ENCODE measurements around the gene COL16A1. TPM values are rescaled to one million over a fixed set of nuclear protein-coding genes. Genes with fewer than 3 reads are reported as not detected.

Gene COL16A1
- polyA plus RNA-seq, 3 donors, result 36.1 to 74.3 (median 66.3) TPM

DNA sequence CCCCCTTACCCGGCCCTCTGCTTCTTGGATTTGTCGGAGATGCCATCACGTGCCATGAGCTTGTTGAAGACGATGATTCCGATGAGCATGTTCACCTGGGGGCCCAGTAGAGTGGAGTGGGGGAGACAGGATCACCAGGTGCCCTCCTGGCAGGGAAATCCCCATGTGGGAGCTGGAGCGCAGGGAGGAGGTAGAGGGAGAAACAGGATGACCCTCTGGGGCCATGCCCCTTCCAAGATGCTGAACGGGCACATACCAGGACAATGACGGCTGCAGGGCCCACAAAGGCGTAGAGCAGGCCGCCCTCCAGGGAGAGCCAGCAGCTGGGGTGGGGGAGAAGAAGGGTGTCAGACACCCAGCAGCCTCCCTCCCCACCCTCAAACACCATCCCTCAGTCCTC is 31.8 kb upstream of the COL16A1 start:
- no peak for DNase-seq (ENCODE audit: extremely low read depth in 1 of 11, low read depth in 9 of 11, low spot score in 4 of 11)

GRCh38 chr1:31734582-31735107 is 30.8 kb upstream of the COL16A1 start:
- DNase-seq (ENCODE audit: extremely low read depth in 1 of 11, low read depth in 9 of 11, low spot score in 4 of 11), result no peak

DNA sequence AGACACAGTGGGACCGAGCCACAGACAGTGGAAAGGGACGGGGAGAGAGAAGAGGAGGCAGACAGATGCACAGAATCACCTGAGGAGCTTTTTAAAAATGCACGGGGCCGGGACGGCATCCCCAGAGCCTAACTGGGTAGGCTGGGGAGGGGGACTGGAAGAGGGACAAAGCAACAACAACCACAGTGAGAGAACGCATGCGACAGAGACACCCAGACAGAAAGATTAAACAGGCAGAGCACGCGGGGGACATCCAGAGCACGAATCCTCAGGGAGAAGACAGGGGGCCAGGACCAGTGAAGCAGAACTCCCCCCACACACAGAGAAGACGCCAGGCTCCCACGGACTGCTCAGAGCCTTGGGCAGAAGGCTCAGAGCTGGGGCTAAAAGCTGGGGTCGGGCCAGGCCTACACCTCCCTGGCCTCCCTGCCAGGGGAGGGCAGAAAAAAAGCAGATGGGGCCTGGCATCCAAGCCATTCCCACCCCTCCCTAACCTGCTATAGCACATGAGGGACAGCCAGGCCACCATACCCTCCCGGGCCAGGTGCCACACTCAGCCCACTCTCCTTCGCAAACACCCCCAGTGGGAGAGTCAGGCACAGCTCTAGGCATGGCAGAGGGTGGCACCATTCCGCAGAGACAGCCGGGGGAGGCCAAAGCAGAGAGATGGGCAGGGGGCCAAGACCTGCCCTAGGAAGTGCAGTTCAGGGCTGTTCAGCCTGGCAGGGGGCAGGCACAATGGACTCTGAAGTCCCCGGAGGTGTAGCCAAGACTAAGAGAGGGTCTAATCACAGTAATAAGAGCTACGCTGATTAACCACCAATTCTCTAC is 29.8 kb upstream of the COL16A1 start:
- DNase-seq (ENCODE audit: extremely low read depth in 1 of 11, low read depth in 9 of 11, low spot score in 4 of 11), result no peak

DNA sequence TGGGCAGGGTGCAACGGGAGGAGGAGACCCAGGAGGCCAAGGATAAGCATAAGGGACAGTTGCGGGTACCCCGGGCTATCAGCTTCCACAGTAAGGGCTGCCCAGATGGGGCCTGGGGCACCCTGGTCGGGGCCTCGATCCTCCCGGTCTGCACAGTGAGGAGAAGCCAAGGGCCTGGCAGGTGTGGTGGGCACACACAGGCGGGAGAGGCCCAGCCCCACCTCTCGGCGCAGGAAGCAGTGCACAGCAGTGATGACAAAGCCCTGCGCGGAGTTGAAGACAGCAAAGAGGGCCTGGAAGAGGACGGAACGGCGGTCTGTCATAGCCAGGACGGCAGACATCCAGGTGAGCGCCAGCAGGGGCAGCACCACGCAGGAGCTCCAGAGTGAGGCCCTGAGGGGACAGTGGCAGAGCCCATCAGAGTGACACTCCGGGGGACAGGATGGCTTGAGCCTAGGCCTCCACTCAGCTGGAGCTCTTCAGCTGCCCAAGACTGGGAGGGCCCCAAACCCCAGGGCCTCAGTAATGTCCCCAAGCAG is 29.0 kb upstream of the COL16A1 start:
- no peak for DNase-seq (ENCODE audit: extremely low read depth in 1 of 11, low read depth in 9 of 11, low spot score in 4 of 11)

GRCh38 chr1:31732343-31732742 is 28.5 kb upstream of the COL16A1 start:
- DNase-seq (ENCODE audit: extremely low read depth in 1 of 11, low read depth in 9 of 11, low spot score in 4 of 11), result no peak

- DNase-seq (ENCODE audit: extremely low read depth in 1 of 11, low read depth in 9 of 11, low spot score in 4 of 11), result no peak
Observed at GRCh38 chr1:31731049-31731565, 27.3 kb upstream of the COL16A1 start.

DNA sequence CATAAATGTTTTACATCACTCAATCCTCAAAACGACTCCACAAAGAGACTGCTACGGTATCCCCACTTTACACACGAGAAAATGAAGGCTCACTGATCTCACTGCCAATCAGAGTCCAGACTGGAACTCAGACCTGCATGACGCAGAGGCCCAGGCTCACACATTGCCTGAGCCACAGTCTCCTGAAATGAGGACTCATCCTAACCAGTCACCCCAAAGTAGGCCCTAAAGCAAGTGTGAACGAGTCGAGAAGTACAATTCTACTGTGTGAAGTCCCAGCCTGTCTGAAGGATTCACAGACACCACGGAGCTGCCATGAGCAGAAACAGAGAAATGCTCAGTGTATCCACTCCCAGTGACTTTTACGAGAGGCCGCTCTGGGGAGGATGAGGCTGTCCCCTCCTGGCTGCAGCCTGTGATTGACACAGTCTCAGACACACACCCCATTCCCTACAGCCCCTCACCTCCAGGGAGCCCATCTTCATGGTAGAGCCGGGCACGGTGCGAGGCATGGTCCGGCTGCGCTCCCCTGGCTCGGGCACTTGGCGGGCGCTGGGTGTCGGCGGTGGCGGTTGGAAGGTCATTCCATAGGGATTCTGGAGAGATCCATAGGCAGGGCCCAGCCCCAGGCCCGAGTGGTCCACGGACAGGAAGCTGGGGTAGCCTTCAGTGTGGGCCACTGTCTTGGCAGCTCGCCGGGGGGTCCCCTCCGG is 26.7 kb upstream of the COL16A1 start:
- DNase-seq (ENCODE audit: extremely low read depth in 1 of 11, low read depth in 9 of 11, low spot score in 4 of 11), result no peak

DNA sequence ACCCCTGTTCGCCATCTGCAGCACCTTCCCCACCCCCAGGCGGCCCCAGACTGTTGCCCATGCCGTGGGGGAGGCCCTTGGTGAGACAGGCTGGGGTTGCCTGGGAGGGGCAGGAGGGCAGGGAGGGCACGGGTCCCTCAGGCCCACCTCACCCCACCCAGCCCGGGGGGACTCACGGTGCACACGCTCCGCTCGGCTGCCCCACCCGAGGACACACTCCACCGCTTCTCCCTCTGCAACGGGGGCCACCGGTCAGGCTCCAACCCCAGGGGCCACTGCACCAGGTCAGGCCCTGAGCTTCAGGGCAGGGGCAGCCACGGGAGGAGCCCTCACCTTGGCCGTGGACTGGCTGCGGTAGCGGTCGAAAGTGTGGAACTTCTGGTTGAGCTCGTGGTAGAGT is 24.0 kb upstream of the COL16A1 start:
- DNase-seq (ENCODE audit: extremely low read depth in 1 of 11, low read depth in 9 of 11, low spot score in 4 of 11), result no peak

- DNase-seq (ENCODE audit: extremely low read depth in 1 of 11, low read depth in 9 of 11, low spot score in 4 of 11), result no peak
Observed at GRCh38 chr1:31727195-31727594, 23.4 kb upstream of the COL16A1 start.

DNA sequence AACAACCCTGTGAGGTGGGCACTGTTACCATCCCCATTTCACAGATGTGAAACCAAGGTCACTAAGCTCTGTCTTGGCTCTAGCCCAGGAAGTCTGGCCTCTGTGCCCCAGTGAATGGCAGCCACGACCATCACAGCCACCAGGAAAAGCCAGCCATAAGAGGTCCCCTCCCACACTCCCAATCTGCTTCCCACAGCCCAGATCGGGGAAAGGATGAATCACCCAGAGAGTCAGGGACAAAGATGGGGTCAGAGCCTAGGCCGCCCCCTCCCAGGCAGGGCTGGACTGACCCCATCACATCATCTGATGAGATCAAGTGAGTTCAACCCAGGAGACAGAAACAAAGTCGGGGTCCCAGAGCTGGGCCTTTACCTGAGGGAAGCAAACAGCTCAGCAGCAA is 22.9 kb upstream of the COL16A1 start:
- DNase-seq (ENCODE audit: extremely low read depth in 1 of 11, low read depth in 9 of 11, low spot score in 4 of 11), result no peak

DNA sequence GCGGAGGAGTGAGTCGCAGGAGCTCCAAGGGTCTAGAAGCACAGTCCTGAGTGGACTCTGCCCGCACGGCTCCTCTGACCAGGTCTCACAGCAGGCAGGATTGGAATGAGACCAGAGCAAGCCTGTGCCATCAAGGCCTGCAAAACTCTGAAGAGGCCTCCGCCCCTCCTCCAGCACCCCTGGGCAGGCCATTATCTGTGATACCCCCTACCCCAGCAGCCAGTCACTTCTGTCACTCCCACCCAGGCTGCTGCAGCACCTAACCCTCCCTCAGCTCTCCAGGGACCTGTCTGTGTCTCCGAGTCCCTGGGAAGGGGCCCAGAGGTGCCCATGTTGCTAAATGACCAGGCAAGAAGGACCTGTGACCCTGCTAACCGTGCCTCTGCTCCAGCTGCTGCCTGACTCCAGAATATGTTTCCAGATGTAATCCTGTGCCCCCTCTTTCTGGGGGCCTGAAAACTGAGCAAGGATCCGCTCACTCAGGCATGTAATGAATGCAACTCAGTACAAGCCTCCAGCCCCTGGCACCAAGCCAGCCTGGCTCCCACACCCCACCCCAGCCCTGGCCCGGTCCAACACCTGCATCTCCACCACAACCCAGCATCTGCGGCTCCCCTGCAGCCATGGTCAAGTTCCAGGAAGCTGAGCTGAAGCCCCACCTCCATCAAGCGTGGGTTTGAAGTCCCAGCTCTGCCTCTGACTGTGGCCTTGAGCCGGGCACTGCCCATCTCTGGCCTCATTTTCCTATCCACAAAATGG is 22.1 kb upstream of the COL16A1 start:
- DNase-seq (ENCODE audit: extremely low read depth in 1 of 11, low read depth in 9 of 11, low spot score in 4 of 11), result peak in 2 of 11 donors; percentile 28 to 53

GRCh38 chr1:31725134-31725533 is 21.3 kb upstream of the COL16A1 start:
- no peak for DNase-seq (ENCODE audit: extremely low read depth in 1 of 11, low read depth in 9 of 11, low spot score in 4 of 11)

DNA sequence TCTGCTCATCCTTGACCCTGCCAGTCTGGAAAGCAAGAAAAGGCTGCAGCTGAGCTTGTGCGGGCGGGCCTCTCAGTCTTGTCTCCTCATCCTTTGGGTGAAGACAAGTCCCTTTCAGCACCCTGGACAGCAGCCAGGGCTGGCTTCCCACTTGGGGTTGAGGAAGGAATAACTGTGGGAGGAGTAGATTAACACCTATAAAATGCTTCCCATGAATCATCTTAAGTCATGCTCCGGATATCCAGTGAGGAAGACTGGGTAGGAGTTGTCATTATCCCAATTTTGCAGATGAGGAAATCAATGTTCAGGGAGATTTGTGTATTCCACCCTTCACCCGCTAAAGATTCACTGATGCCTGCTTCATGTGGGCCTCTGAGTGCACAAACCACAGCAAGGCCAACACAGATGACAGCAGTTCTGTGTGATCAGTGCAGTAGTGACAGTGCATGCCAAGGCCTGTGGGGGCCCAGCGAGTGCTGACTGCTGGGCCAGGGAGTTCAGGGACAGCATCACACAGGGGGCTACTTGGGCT is 20.1 kb upstream of the COL16A1 start:
- peak in 8 of 11 donors; percentile 55 to 88 (median 74) for DNase-seq (ENCODE audit: extremely low read depth in 1 of 11, low read depth in 9 of 11, low spot score in 4 of 11)

DNA sequence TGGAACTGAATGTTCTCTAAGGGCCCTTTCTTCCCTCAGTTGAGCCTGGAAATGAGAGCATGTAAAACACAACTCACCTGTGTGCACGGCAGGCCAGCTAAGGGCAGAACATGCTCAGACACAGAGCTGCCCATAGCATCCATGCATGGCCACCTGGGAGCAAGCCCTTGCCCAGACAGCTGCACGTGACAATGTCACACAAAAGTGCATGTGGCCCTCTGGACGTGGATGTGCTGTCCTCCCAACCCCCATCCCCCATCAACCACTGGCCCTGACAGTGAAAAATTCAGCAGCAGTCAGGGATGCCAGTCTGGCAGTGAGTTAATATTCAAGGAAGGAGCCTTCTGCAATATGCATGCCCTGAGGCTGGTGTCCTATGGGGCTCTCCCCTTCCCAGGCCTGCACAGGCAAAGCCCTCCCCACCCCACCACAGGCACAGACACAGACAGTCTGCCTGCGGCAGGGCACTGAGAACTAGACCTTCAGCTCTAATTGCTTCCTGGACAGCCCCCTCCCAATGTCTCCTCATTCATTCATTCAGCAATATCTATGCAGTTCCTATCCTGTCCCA is 14.6 kb upstream of the COL16A1 start:
- no peak for DNase-seq (ENCODE audit: extremely low read depth in 1 of 11, low read depth in 9 of 11, low spot score in 4 of 11)

DNA sequence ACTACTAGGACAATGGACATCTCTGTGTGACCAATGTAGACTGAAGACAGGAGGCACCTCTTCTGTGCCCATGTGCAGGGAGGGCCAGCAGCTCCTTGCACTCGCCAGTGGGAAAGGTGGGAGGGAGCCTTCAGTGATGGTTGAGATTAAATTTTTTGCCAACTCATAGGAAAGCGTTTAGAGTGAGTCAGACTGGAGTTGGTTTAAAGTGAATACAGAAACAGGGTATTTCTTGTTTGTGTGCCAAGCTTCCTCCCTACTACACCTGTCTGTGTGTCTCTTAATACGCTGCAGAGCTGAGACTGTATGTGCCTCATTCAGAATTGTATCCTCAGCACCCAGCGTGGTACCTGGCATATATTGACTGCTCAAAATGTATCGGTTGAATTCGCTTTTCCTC is 13.5 kb upstream of the COL16A1 start:
- no peak for DNase-seq (ENCODE audit: extremely low read depth in 1 of 11, low read depth in 9 of 11, low spot score in 4 of 11)

DNA sequence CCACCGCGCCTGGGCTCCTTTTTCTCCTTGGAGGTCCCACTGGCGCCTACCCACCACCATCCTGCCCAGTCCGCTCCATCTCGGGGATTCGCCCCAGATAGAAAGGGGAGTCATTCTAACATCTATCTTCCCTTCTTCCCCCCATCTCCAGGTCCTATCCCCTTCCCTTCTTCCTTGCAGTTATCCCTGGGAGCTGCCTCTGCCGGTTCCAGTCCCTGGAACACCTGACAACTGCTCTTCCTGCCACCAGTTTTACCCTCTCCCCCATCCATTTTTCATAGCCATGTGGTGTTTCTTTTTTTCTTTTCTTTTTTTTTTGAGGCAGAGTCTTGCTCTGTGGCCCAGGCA is 12.0 kb upstream of the COL16A1 start:
- no peak for DNase-seq (ENCODE audit: extremely low read depth in 1 of 11, low read depth in 9 of 11, low spot score in 4 of 11)

DNA sequence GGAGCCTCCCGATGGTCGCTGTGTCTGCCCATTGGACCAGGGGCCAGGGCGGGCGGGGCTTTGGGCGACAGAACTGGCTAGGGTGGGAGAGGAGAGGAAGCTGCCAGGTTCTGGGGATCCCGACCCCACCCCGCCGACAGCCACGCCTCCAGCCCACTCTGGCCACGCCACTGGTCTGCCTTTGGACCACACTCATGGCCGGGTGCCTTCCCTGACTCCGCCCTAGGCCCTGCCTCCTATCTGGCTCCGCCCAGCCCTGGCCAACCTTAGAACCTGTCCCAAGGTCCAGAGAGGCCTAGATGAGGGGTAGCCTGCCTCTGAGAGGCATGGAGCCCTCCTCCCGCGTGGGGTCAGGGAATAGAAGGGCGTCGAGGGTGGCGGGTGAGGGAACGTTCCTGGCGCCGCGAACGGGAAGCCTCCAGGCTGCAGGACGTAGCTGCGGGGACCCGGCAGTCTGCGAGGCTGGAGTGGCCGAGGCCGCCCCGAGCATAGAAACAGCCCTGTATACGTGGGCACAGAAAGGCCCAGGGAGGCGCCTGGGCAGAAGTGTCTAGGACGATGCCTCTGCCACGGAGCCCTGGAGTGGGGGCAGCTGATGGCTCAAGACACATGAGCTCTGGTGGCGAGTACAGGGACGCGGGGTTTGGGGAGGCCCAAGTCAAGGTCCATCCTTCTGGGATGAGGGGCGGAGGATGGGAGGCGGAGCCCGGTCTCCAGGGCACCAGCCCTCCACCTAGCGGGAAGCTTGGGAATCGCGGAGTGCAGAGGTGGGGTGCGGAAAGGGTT is 11.5 kb upstream of the COL16A1 start:
- DNase-seq (ENCODE audit: extremely low read depth in 1 of 11, low read depth in 9 of 11, low spot score in 4 of 11), result peak in 8 of 11 donors; percentile 84 to 92 (median 86)

Measured in renal cortex interstitium (tissue), 11 donors.